ENCODE results near the gene CLEC4F.

CLEC4F gene

DNA sequence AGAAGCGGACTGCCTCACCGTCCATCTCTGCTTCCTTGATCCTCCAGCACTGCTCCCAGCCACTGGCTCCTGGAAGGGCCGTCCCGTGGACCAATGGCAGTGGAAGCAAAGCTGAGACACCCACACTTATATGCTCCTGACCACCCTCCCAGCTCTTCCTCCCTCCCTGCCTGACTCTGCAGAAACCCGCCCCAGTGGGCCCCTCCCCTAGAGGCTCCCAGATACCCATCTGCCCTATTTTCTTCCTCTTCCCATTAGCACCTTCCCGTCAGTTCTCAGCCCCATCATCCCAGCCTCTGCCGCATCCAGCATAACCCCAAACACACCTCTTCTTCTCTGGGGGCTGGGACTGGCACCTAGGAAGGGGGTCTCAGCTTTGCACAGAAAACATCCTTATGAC is at the start of gene CLEC4F:
TSS of gene CLEC4F (minus strand) at position 101 of the 400 bp plus-strand sequence. CDS start at position 25, 76 bp downstream.
- DNase-seq, result no peak

- no peak for DNase-seq
Measured at GRCh38 chr2:70868970-70869369, 48.6 kb upstream of the CLEC4F start.

GRCh38 chr2:70861777-70862625 is 41.6 kb upstream of the CLEC4F start:
- peak; percentile 83 for DNase-seq

DNA sequence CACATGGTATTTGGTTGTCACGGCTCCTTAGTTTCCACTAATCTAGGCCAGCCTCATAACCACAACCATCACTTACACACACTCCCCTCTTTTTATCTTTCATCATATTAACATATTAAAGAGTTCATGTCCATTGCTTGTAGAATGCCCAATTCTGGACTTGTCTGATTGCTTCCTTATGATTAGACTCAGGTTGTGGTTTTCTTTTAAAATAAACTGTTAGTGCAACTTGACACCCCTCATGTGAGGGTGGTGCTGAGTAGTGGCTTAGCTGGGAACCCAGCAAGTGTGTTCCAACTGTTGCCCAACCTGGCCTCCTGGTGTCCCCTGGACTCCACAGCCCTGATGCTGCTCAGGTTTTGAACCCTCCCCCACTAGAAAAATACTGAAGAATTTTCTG is 35.3 kb upstream of the CLEC4F start:
- DNase-seq, result no peak

- no peak for DNase-seq
Measured at GRCh38 chr2:70854411-70854810, 34.0 kb upstream of the CLEC4F start.

DNA sequence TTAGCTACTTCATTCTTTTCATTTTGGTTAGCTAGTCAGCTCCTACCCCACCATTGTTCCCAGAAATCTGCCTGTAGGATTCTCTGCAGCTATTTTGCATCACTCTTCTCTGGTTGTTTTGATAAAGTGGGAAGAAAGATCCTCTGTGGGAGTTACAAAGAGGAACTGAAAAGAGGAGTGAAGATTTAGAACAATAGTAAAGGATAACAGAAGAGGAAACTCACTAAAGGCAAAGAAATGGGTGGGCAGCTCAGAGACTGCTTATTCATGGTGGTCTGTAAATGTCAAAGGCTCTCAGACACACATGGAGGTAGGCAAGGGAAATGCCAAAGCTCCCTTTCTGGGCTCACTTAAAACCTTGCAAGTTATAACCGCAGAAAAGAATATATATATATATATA is 32.4 kb upstream of the CLEC4F start:
- no peak for DNase-seq

DNA sequence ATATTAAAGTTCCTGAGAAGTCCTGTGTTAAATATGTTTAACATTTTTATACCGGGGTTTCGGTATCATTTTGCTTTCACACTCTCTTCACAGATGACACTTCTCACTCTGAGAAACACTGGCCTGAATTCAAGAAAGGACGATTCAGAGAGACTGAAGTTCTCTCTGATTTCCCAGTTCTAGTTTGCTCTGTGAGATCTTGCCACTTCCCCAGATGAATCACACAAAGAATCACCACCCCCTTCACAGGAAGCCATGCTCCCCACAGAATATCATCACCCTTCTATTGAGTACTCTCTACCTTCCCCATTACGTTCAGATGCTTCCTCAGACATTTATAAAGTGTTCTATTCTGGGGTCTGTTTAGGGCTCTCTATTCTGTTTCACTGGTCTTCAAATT is 31.3 kb upstream of the CLEC4F start:
- no peak for DNase-seq

DNA sequence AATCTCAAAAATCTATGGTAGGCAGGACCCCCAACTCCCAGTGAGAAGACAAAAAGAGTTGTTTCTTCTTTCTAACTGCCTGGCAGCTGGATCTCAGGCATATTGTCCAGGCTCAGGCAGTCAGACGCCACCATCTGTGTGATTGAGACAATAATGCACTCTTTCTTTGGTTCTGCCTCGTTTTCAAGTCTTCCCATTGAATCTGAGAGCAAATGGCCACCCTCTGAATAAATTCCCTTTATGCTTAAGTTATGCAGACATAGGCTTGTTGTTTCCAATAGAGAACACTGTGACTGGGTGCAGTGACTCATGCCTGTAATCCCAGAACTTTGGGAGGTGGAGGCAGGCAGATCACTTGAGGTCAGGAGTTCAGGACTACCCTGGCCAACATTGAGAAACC is 30.5 kb upstream of the CLEC4F start:
- DNase-seq, result no peak

- no peak for DNase-seq
Measured at GRCh38 chr2:70842401-70842800, 22.0 kb upstream of the CLEC4F start.

- no peak for DNase-seq
Measured at GRCh38 chr2:70837980-70838925, 17.9 kb upstream of the CLEC4F start.

DNA sequence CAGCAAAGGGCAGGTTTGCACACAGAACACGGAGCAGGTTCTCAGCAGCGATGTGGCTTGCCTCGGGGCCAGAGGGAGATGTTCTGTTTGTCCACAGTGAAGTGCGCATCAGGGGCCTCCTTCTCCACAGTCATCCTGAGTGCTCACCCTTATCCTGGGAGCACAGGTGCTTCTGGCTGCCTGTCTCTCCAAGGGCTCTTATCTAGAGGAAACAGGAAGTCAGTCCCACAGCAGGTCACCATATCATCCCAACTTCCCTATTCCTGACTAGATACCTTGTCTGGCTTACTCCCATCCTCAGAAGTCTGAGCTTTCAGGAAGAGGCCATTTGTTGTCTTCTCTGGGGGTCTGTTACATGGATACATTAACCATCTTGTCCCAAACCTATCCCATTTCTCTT is 15.2 kb upstream of the CLEC4F start, which contains the start of gene CD207:
TSS of gene CD207 (minus strand) at position 174 of the 400 bp plus-strand sequence. CDS start at position 134, 40 bp downstream.
- no peak for DNase-seq

GRCh38 chr2:70834881-70835280 is 14.5 kb upstream of the CLEC4F start:
- no peak for DNase-seq

GRCh38 chr2:70834106-70834505 is 13.7 kb upstream of the CLEC4F start:
- no peak for DNase-seq

- no peak for DNase-seq
Measured at GRCh38 chr2:70833246-70833645, 12.8 kb upstream of the CLEC4F start.

- DNase-seq, result no peak
Measured at GRCh38 chr2:70832386-70832785, 12.0 kb upstream of the CLEC4F start.

- DNase-seq, result no peak
Measured at GRCh38 chr2:70831861-70832260, 11.5 kb upstream of the CLEC4F start.

- peak; percentile 52 for DNase-seq
Measured at GRCh38 chr2:70830366-70830765, 10.0 kb upstream of the CLEC4F start.

GRCh38 chr2:70829916-70830315 is 9.5 kb upstream of the CLEC4F start:
- no peak for DNase-seq

DNA sequence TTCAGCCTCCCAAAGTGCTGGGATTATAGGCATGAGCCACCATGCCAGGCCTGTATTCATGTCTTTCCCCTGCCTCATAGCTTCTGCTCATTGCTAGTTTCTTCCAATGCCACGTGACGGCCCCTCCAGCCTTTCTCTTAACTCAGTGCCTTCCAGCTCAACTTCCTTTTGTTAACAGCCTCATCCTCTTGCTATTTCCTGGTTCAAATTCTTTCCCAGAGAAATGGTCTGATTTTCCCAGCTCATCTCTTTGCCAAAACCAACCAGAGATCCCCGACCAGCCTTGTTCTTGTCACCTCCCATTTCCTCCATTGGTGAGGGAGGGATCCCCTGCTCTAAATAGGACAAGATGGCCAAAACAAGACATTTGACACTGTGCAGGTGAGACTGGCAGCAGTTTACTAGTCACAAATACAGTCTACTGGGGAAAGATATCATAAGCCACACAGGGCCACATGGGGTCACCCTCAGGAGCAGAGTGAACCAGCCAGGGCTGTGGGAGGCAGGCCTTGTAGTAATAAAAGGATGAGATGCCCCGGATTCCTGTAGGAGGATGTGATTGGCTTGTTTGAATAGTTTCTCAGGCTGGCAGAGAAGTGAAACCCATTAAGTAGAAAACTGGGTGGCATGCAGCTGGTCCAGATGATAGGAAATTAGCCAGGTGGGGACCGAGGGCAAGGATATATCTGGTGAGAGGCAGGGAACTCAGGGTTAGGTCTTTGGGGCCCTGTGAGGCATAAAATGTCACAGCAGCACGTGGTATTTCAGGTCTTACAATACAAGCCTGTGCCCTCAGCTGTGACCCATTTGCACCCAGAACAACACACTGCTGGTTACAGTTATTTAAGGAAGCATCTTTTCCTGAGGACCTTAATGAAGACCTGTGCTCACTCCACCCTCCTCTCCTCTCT is 8.8 kb upstream of the CLEC4F start:
- no peak for DNase-seq

DNA sequence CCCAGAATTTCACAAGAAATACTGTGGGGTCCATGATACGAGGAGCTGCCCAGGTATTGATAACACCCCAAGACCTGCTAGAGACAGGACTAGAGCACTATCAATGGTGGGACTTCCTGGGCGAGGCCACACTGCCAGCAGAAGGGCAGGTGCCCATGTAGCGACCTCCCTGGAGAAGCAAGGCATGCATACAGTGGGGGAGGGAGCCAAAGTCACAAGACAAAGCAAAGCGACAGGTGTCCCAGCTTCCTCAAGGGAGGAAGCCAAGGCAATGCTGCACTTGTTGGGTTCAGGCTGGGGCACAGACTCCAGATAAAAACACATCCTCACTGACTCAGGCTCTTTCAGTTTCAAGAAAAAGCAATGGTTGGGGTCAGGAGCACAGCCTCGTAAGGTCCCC is 7.7 kb upstream of the CLEC4F start:
- DNase-seq, result no peak

- no peak for DNase-seq
Measured at GRCh38 chr2:70827388-70827787, 7.0 kb upstream of the CLEC4F start.

DNA sequence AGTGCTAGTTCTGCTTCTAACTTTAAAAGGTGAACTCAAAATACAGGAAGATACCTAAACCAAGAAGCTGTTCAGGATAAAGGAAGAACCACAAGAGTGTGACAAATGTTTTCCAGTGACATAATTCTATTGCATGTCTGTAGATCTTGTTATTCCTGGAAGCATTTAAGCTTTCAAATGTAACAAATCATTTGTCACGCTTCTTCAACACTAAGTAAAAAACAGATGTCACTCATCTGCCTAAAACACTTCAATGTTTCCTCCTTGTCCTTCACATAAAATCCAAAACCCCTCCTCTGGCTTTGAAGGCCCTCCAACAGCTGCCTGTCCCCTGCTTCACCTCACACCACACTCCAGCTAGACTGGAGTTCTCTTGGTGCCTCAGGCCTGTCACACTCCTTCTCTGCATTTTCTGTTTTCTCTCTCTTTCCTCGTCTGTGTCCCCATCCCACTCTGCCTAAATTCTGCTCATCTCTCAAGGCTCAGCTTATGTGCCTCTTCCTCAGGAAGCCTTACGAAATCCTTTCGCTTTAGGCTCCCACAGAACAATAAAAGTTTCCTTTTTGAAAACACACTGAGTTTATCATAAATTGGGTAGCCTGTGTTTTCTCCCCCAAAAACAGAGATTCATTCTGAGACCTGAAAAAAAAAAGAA is 6.4 kb upstream of the CLEC4F start:
- DNase-seq, result no peak
